Mucosa of gallbladder (tissue), 1 donor: ENCODE measurements around the gene RPP25L. TPM values are rescaled to one million over a fixed set of nuclear protein-coding genes. Genes with fewer than 3 reads are reported as not detected.
A peak's percentile ranks its signal among the peaks of the same experiment; 100 is the strongest.

Experiments used
- DNase-seq: peaks from one replicate; pipeline ENCODE4 v3.0.0-alpha.2; 2020; ENCODE audit warnings: low spot score
- total RNA-seq: library from RNA; stranded (reverse); gene quantifications from one replicate; pipeline ENCODE4 v1.2.1, GENCODE V29; 2021
- donor health status: DM: no; HTN: no; CAD: no.

The RPP25L gene
- total RNA-seq, 1 donor from 2014 or later, result 28.7 TPM

DNA sequence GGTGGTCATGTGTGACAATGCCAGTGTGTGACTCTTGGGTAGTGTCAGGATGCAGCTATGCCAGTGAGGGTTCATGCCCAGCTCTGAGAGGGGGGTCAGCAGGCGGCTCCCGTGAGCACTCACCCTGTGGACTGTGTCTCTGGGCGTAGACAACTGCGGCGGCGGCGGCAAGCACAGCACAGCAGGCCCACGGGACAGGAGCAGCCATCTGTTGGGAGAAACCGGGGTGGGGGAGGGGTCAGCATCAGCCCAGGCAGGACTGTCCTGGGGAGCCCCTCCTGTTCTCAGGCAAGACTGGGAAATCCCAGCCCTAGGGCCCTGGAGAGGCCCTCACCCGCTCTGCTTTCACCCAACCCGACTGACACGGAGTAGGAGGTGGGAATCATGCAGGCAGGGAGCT is 43.1 kb downstream of the RPP25L start:
- no peak for DNase-seq

DNA sequence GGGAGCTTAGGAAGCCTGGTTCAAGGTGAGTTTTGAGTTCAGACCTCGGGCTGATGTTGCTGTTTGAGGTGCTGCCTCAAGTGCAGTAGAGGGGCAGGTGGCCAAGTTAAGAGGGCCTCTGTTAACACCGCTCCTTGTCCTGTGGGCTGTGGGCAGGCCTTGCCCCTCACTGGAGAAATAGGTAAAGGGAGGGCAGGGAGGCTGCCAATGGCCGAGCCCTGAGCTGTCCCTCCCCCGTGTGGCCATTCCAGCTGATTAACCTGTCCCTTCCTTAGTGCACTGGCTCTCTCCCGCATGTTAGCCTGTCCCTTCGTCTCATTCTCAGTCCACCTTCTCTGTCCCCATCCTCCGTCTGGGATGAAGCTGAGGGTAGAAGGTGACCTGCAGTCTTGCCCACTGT is 43.8 kb downstream of the RPP25L start:
- no peak for DNase-seq

DNA sequence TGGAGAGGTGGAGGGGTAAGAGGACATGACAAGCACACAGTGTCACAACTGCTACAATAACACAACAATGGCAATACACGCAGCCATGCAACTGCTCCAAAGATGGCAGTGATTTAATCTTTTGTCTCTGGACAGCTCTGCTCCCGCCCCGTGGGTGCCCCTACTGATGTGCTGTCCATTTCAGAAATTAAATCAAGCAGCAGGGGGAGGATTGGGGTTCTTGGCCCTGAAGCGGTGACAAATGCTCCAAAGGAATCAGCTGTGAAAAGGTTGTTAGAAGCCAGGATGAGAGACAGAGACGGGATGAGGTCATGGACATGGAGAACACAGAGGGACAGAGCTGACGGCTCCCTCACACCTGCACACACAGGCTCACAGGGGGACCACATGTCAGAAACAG is 44.9 kb downstream of the RPP25L start:
- no peak for DNase-seq

DNA sequence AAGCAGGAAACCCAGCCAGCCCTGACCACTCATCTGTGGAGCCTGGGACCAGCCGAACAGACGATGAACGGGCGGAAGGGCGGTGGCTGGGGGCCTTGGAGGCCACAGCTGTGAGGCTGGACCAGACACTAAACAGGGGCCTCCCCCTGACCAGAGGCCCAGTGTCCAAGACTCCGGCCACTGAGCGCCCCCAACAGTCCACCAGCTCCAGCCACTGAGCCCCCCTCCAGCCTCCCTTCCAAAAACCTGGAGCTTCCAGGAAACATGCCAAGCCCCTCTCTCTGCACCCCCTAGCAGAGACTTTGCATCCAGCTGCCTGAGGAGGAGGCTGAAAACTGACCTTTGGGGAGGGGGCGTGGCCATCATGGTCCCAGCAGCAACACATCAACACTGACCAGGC is 45.6 kb downstream of the RPP25L start:
- DNase-seq, result no peak

DNA sequence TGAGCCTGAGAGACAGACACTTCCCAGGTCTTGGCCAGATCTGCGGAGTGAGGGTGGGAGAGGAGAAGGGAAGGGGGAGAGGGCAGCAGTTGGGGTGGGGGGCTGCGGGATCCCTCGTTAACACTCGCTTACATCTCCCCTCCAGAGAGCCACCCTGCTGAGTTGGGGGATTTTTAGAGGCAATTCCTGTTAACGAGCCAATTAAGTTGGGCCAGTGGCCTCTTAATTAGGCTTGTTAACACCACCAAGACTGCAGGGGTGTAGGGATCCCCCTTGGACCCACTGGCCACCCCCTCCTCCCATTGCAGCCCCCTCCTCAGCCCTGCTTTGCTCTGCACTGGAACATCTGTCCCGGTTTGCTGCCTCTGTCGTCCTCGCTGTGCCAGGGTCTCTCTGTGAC is 46.0 kb downstream of the RPP25L start:
- no peak for DNase-seq

DNA sequence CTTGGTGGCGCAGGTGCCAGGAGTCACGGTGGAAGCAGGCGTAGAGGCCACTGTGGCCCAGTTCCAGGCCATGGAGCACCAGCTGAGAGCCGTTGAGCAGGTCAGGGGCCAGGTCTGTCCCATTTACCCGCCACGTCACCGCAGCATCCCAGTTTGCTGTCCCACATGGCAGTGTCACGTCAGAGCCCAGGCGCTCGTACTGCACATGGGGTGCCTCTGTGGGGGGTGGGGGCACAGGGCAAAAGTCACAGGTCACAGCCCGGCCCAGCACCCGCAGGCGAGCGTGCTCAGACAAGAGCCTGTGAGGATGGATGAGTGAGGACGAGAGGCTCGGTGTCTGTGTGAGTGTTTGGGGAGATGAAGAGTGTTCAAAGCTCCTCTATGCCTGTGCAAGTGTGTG is 47.3 kb downstream of the RPP25L start:
- DNase-seq, result no peak

DNA sequence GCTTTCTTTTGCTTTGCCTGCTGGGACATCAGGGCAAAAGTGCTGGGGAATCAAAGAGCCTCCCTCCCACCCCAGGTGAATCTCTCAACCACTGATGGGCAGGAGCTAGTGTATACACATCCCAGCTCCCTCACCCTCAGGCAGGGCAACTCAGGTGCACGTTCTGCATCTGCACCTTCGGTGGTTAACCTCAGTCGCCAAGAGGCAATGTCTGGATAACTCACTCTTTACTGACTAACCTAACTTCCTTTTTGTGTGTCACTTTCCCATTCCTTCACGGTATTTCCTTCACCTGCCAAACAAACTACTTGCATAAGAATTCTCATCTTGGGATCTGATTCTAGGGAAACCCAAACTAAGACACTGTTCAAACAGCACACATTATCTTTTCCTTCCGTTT is 48.6 kb downstream of the RPP25L start:
- no peak for DNase-seq

DNA sequence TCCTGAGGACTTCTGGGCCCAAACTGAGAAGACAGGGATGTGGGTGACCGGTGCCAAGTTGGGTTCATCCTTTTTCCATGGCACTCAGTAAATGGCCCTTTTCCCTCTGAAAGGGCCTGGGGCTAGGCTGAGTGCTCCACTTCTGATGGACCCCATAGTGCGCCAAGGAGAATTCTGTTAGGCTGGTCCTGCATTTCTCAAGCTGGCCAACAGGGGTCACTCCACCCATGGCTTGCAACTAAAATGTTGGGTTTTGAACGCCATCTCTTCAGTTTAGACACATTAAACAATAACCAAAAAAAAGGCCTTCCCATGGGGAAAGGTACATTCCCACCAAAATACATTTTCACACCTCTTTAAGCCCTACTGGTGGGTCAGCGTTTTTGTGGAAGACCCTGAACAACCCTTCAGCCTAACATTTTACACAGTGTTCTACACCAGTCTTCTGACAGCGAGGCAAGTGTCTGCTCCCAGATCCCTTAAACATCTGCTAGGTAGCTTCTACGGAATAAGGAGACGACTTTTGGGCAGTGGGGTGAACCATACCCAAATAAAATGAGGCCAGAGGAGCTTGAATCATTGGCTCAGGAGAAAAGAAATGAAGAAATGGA is 49.7 kb downstream of the RPP25L start:
- no peak for DNase-seq

DNA sequence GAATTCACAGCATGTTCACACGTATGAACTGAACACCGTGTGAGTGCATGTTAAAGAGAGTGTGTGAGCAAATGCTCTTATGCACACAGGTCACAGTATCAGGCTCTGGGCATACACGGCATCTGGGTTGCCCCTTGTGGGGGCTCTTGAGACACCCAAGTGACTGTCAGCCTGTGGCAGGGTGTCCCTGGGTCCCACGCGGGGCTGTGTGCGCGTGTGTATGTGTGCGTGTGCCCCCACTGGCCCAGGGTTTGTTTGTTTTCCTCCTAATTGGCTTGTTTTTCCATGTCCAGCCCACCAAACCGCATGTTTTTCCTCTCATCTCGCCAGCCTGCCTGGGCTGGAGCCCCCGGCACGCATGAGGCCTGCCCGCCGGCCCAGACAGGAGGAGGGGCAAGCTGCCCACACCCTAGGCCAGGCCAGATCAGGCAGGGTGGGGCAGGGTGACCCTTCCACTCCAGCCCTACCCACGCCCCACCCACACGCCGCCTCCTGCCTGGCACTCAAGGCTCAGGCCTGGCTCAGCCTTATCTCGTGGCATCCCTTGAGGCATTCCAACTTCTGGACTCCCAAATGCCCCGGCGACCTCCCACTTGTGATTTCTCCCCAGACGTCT is 51.2 kb downstream of the RPP25L start:
- peak; percentile 56 for DNase-seq

Other genes with a start within 250 kb of the RPP25L start
- gene MYORG, start 235.2 kb downstream of the RPP25L start, total RNA-seq, result 94.5 TPM
- 24.0 TPM for gene FAM219A, start 153.5 kb downstream of the RPP25L start, total RNA-seq
- 0.52 TPM for gene DNAI1, start 153.3 kb downstream of the RPP25L start, total RNA-seq
- 1.7 TPM for gene ENHO, start 89.1 kb downstream of the RPP25L start, total RNA-seq
- 23.0 TPM for gene CNTFR, start 22.4 kb downstream of the RPP25L start, total RNA-seq
- gene DCTN3, start 8.4 kb upstream of the RPP25L start, total RNA-seq, result 81.9 TPM
- gene ARID3C, start 17.0 kb upstream of the RPP25L start, total RNA-seq, result not detected
- 77.1 TPM for gene SIGMAR1, start 25.7 kb upstream of the RPP25L start, total RNA-seq
- 63.6 TPM for gene GALT, start 34.6 kb upstream of the RPP25L start, total RNA-seq
- gene IL11RA, start 40.1 kb upstream of the RPP25L start, total RNA-seq, result 37.0 TPM
- gene CCL27, start 50.6 kb upstream of the RPP25L start, total RNA-seq, result not detected
- gene CCL19, start 79.2 kb upstream of the RPP25L start, total RNA-seq, result 4.1 TPM
- 30.2 TPM for gene CCL21, start 98.0 kb upstream of the RPP25L start, total RNA-seq